Liver (tissue), 9 donors: ENCODE results near the gene WNT4. TPM values are rescaled to one million over a fixed set of nuclear protein-coding genes. Genes with fewer than 3 reads are reported as not detected.
"Not testable (repeated sequence)": the region's sequence is repeated elsewhere in the genome, so short reads cannot be mapped to it uniquely, and the experiment has no call there.

Experiments
- DNase-seq: peaks from one replicate; pipeline ENCODE4 v3.0.0-alpha.2; 2017; ENCODE audit warnings: low spot score
- H3K27ac ChIP-seq, 2 donors: one replicate each; pipeline ENCODE4 v1.7.0; 2013; ENCODE audit warnings: inconsistent platforms in 2 of 2, low read length in 2 of 2, control low read depth in 1 of 2, low read depth in 1 of 2, mild to moderate bottlenecking in 1 of 2
- H3K27me3 ChIP-seq, 4 donors: one replicate each; pipeline versions ENCODE4 v1.6.1 to v1.7.0; 2013; ENCODE audit warnings: low read length in 3 of 4, inconsistent platforms in 1 of 4, mild to moderate bottlenecking in 1 of 4, moderate library complexity in 1 of 4; ENCODE audit not compliant: control insufficient read depth in 4 of 4, insufficient read depth in 4 of 4
- H3K36me3 ChIP-seq, 4 donors: one replicate each; pipeline versions ENCODE4 v1.6.1 to v1.7.0; 2013; ENCODE audit warnings: low read length in 3 of 4, mild to moderate bottlenecking in 3 of 4, low read depth in 1 of 4, moderate library complexity in 1 of 4; ENCODE audit not compliant: control insufficient read depth in 4 of 4, insufficient read depth in 3 of 4
- H3K4me1 ChIP-seq, 4 donors: one replicate each; pipeline versions ENCODE4 v1.6.1 to v1.7.0; 2013; ENCODE audit warnings: low read length in 3 of 4, mild to moderate bottlenecking in 3 of 4, moderate library complexity in 1 of 4; ENCODE audit not compliant: control insufficient read depth in 4 of 4, insufficient read depth in 4 of 4
- H3K4me3 ChIP-seq, 3 donors: one replicate each; pipeline versions ENCODE4 v1.6.1 to v1.7.0; 2013; ENCODE audit warnings: low read length in 3 of 3, control low read depth in 1 of 3, low read depth in 1 of 3, mild to moderate bottlenecking in 1 of 3
- H3K9ac ChIP-seq, 2 donors: one replicate each; pipeline ENCODE4 v1.7.0; 2013; ENCODE audit warnings: low read length in 2 of 2, mild to moderate bottlenecking in 2 of 2, moderate library complexity in 2 of 2, control low read depth in 1 of 2, low read depth in 1 of 2
- H3K9me3 ChIP-seq, 4 donors: one replicate each; pipeline versions ENCODE4 v1.6.1 to v1.7.0; 2013; ENCODE audit warnings: low read length in 3 of 4; ENCODE audit not compliant: control insufficient read depth in 4 of 4
- CTCF ChIP-seq: fragments of 150-350 bp; IDR thresholded peaks from 2 replicates; pipeline ENCODE4 v1.5.1; 2017; ENCODE audit warnings: improper control_type of control experiment, low read depth, low read length; ENCODE audit not compliant: missing input control
- FOXA1 ChIP-seq: IDR thresholded peaks from 2 replicates; pipeline ENCODE4 v1.6.1; 2016; ENCODE audit warnings: antibody characterized with exemption
- GABPA ChIP-seq, 2 donors: IDR thresholded peaks in 1 of 2; conservative IDR thresholded peaks in 1 of 2; 2 replicates each; pipeline ENCODE4 v1.6.1; 2016; ENCODE audit warnings: antibody characterized with exemption in 2 of 2, mild to moderate bottlenecking in 1 of 2, moderate library complexity in 1 of 2
- HNF4A ChIP-seq, 2 donors: conservative IDR thresholded peaks; 2 replicates each; pipeline ENCODE4 v1.6.1; 2016; ENCODE audit warnings: antibody characterized with exemption in 2 of 2, mild to moderate bottlenecking in 2 of 2
- HNF4G ChIP-seq: IDR thresholded peaks from 2 replicates; pipeline ENCODE4 v1.6.1; 2016; ENCODE audit warnings: antibody characterized with exemption
- NR2F2 ChIP-seq: IDR thresholded peaks from 2 replicates; pipeline ENCODE4 v1.6.1; 2016; ENCODE audit warnings: antibody characterized with exemption
- RAD21 ChIP-seq, 2 donors: IDR thresholded peaks; 2 replicates each; pipeline ENCODE4 v1.6.1; 2016; ENCODE audit warnings: antibody characterized with exemption in 2 of 2, mild to moderate bottlenecking in 2 of 2
- REST ChIP-seq: IDR thresholded peaks from 2 replicates; pipeline ENCODE4 v1.6.1; 2016; ENCODE audit warnings: antibody characterized with exemption, mild to moderate bottlenecking
- RXRA ChIP-seq, 2 donors: IDR thresholded peaks; 2 replicates each; pipeline ENCODE4 v1.6.1; 2017 to 2018; ENCODE audit warnings: antibody characterized with exemption in 2 of 2, mild to moderate bottlenecking in 1 of 2
- SP1 ChIP-seq: IDR thresholded peaks from 2 replicates; pipeline ENCODE4 v1.6.1; 2018; ENCODE audit warnings: antibody characterized with exemption, mild to moderate bottlenecking
- TAF1 ChIP-seq: conservative IDR thresholded peaks from 2 replicates; pipeline ENCODE4 v1.6.1; 2016; ENCODE audit warnings: antibody characterized with exemption, mild to moderate bottlenecking
- YY1 ChIP-seq: IDR thresholded peaks from 2 replicates; pipeline ENCODE4 v1.6.1; 2016; ENCODE audit warnings: antibody characterized with exemption, mild to moderate bottlenecking
- whole genome bisulfite sequencing: extraction: QIAGEN DNeasy Blood & Tissue Kit; methylation state at CpG from one replicate; pipeline ENCODE4 v1.1.7; 2013; 5-methylcytosine and 5-hydroxymethylcytosine counted together
- polyA plus RNA-seq, 2 donors: library from polyadenylated mRNA; stranded (reverse) in 1 of 2; unstranded in 1 of 2; fragments of 200-250 nt in 1 of 2; fragments of >200 nt in 1 of 2; fragmentation: Nextera tagmentation in 1 of 2; extraction: Ambion mirVana in 1 of 2; gene quantifications; one replicate each; pipeline versions ENCODE4 v1.2.1 to v1.2.3, GENCODE V29; 2013 to 2015
- total RNA-seq, 2 donors: library from RNA; depleted of rRNA; stranded (reverse); fragments of >200 nt; gene quantifications; one replicate each; pipeline ENCODE4 v1.2.3, GENCODE V29; 2014
- donor health status: healthy.
- donor health status: healthy.
- donor health status: healthy.
- donor health status: healthy.
- donor health status: healthy.

The WNT4 gene
- total and polyA plus RNA-seq, 4 donors = under 0.01 to 0.09 TPM; not detected in 2

- no peak for TF ChIP-seq REST
- no peak for TF ChIP-seq SP1
- TF ChIP-seq NR2F2 = no peak
These were observed 49.4 kb downstream of the WNT4 start (continued) for GRCh38 chr1:22093513-22093912.

GRCh38 chr1:22092026-22092768 lies 50.7 kb downstream of the WNT4 start:
- H3K4me3 ChIP-seq, DNase-seq, H3K9me3 ChIP-seq, H3K27ac ChIP-seq, H3K4me1 ChIP-seq, H3K9ac ChIP-seq, H3K27me3 ChIP-seq: not testable (repeated sequence)
- WGBS = 79% methylated on average over 3 of the region's 3 CpGs
- peaks cover 10 to 26% (median 22%) of the 10 kb centered on the region in 4 donors for H3K36me3 ChIP-seq

GRCh38 chr1:22090867-22091266 lies 52.0 kb downstream of the WNT4 start:
- Histone ChIP-seq H3K4me3 (no peak overlapping the region), H3K36me3 (peaks cover 9 to 25% (median 23%) of the 10 kb centered on the region in 4 donors), H3K9me3 (no peaks in the 10 kb centered on the region), H3K27me3 (no peaks in the 10 kb centered on the region), H3K9ac (no peak overlapping the region), H3K27ac (no peak overlapping the region), H3K4me1 (peaks cover 0 to 4% (median 1%) of the 10 kb centered on the region in 4 donors)
- WGBS = 91% methylated on average over 3 of the region's 3 CpGs
- no peak for TF ChIP-seq YY1
- no peak for TF ChIP-seq FOXA1
- no peak for TF ChIP-seq RXRA (IDR thresholded peaks at IDR 0.05)
- TF ChIP-seq REST = no peak
- DNase-seq = no peak

GRCh38 chr1:22089787-22090186 lies 53.1 kb downstream of the WNT4 start:
- Histone ChIP-seq H3K9ac (no peak overlapping the region), H3K4me1 (peaks cover 0 to 4% (median 1%) of the 10 kb centered on the region in 4 donors), H3K4me3 (no peak overlapping the region), H3K27me3 (no peaks in the 10 kb centered on the region), H3K27ac (no peak overlapping the region), H3K9me3 (no peaks in the 10 kb centered on the region), H3K36me3 (peaks cover 9 to 25% (median 23%) of the 10 kb centered on the region in 4 donors)
- WGBS = 60% methylated on average over 6 of the region's 6 CpGs
- DNase-seq = no peak
- TF ChIP-seq REST (no peak), HNF4A (conservative IDR thresholded peaks at IDR 0.05) (no peak), SP1 (no peak), RAD21 (IDR thresholded peaks at IDR 0.05) (no peak), CTCF (no peak), RXRA (IDR thresholded peaks at IDR 0.05) (no peak), TAF1 (no peak), HNF4G (no peak), GABPA (IDR thresholded peaks at IDR 0.05 in 1 of 2, conservative IDR thresholded peaks at IDR 0.05 in 1 of 2) (no peak)
